GM12878 (cell line): Measurements from ENCODE around the gene SHQ1. TPM values are rescaled to one million over a fixed set of nuclear protein-coding genes. Genes with fewer than 3 reads are reported as not detected.

Experiments
- BHLHE40 ChIP-seq, 2 experiments: fragments of 450-650 bp in 1 of 2; IDR thresholded peaks; 2 replicates each; pipeline ENCODE4 v1.6.1; 2011 to 2017; ENCODE audit warnings: low read depth in 2 of 2, borderline replicate concordance in 1 of 2, improper control_type of control experiment in 1 of 2, low read length in 1 of 2, mild to moderate bottlenecking in 1 of 2
- CHD2 ChIP-seq: IDR thresholded peaks from 2 replicates; pipeline ENCODE4 v1.6.1; 2011; ENCODE audit warnings: low read depth, low read length, improper control_type of control experiment, borderline replicate concordance
- CREB1 ChIP-seq: IDR thresholded peaks from 2 replicates; pipeline ENCODE4 v1.6.1; 2012; ENCODE audit warnings: low read depth, mild to moderate bottlenecking, inconsistent platforms
- EED ChIP-seq: sonication (generic); IDR thresholded peaks from 2 replicates; pipeline ENCODE4 v1.6.1; 2016; ENCODE audit warnings: antibody characterized with exemption, low read depth
- EGR1 ChIP-seq, 2 experiments: IDR thresholded peaks; 1 replicate in 1 of 2; 2 replicates in 1 of 2; pipeline ENCODE4 v1.6.1; 2011 to 2012; ENCODE audit warnings: low read depth in 2 of 2, low read length in 2 of 2, borderline replicate concordance in 1 of 2, mild to moderate bottlenecking in 1 of 2, moderate library complexity in 1 of 2
- FOXM1 ChIP-seq: IDR thresholded peaks from 2 replicates; pipeline ENCODE4 v1.6.1; 2012; ENCODE audit warnings: low read depth, mild to moderate bottlenecking, inconsistent platforms, low read length, moderate library complexity
- HCFC1 ChIP-seq: fragments of 150-350 bp; IDR thresholded peaks from 2 replicates; pipeline ENCODE4 v1.6.1; 2014; ENCODE audit warnings: low read length
- IRF4 ChIP-seq: IDR thresholded peaks from 2 replicates; pipeline ENCODE4 v1.6.1; 2011; ENCODE audit warnings: low read depth, low read length
- JUND ChIP-seq: IDR thresholded peaks from 2 replicates; pipeline ENCODE4 v1.6.1; 2012; ENCODE audit warnings: low read depth, mild to moderate bottlenecking, low read length, improper control_type of control experiment, moderate library complexity
- MEF2B ChIP-seq: fragments of 450-650 bp; IDR thresholded peaks from 2 replicates; pipeline ENCODE4 v1.6.1; 2018; ENCODE audit warnings: mild to moderate bottlenecking, moderate library complexity; ENCODE audit not compliant: partially characterized antibody, poor library complexity, severe bottlenecking
- NR2C1 ChIP-seq: fragments of 450-650 bp; IDR thresholded peaks from 2 replicates; pipeline ENCODE4 v1.6.1; 2017; ENCODE audit warnings: antibody characterized with exemption, mild to moderate bottlenecking, moderate library complexity
- NRF1 ChIP-seq: conservative IDR thresholded peaks from 2 replicates; pipeline ENCODE4 v1.6.1; 2011; ENCODE audit warnings: mild to moderate bottlenecking, low read depth, low read length, improper control_type of control experiment
- PAX8 ChIP-seq: fragments of 450-650 bp; IDR thresholded peaks from 2 replicates; pipeline ENCODE4 v1.6.1; 2017; ENCODE audit warnings: mild to moderate bottlenecking, moderate library complexity
- SPI1 ChIP-seq: IDR thresholded peaks from 2 replicates; pipeline ENCODE4 v1.6.1; 2011; ENCODE audit warnings: low read depth, mild to moderate bottlenecking, low read length, moderate library complexity, borderline replicate concordance; ENCODE audit not compliant: insufficient read depth
- SUZ12 ChIP-seq: fragments of 200-600 bp; sonication (generic); IDR thresholded peaks from one replicate; pipeline ENCODE4 v1.6.1; 2018; ENCODE audit warnings: antibody characterized with exemption, mild to moderate bottlenecking; ENCODE audit not compliant: unreplicated experiment
- ZBED1 ChIP-seq: IDR thresholded peaks from 2 replicates; pipeline ENCODE4 v1.6.1; 2016; ENCODE audit warnings: borderline replicate concordance
- ZNF274 ChIP-seq: IDR thresholded peaks from one replicate; pipeline ENCODE4 v1.8.0; 2011; ENCODE audit not compliant: insufficient read length, insufficient read depth
- ZNF384 ChIP-seq: IDR thresholded peaks from 2 replicates; pipeline ENCODE4 v1.6.1; 2012; ENCODE audit warnings: low read depth, mild to moderate bottlenecking, low read length, improper control_type of control experiment, borderline replicate concordance
- polyA plus RNA-seq, 11 experiments: library from polyadenylated mRNA; depleted of rRNA in 4 of 11; unstranded in 6 of 11; stranded (reverse) in 5 of 11; fragments of >200 nt; fragmentation: Nextera tagmentation in 4 of 11; fragmentation: Illumina TruSeq in 1 of 11; extraction: Ambion mirVana in 4 of 11; extraction: Trizol in 1 of 11; gene quantifications; 1 replicate in 1 of 11; 2 replicates in 10 of 11; pipeline versions ENCODE4 v1.2.1 to v1.2.3, GENCODE V29; 2011 to 2016; ENCODE audit warnings: inconsistent platforms in 2 of 11, missing spikeins in 2 of 11, low read depth in 1 of 11
- total RNA-seq, 4 experiments: library from RNA; depleted of rRNA in 3 of 4; stranded (reverse); fragments of >200 nt in 3 of 4; fragmentation: Illumina TruSeq in 1 of 4; extraction: Trizol in 1 of 4; gene quantifications; 2 replicates each; pipeline versions ENCODE4 v1.2.1 to v1.2.3, GENCODE V29; 2013 to 2021
- TF ChIP-seq, protein P1 (sequence below): IDR thresholded peaks from 2 replicates; pipeline ENCODE4 v1.6.1; 2012; ENCODE audit warnings: low read depth, low read length, improper control_type of control experiment
- TF ChIP-seq, protein P2 (sequence below): fragments of 450-650 bp; IDR thresholded peaks from 2 replicates; pipeline ENCODE4 v1.6.1; 2014; ENCODE audit warnings: mild to moderate bottlenecking
- TF ChIP-seq, protein P3 (sequence below): IDR thresholded peaks from 2 replicates; pipeline ENCODE4 v1.6.1; 2012; ENCODE audit warnings: low read depth, low read length, improper control_type of control experiment
- TF ChIP-seq, protein P4 (sequence below): fragments of 150-350 bp; IDR thresholded peaks from 2 replicates; pipeline ENCODE4 v1.6.1; 2014; ENCODE audit warnings: mild to moderate bottlenecking, low read depth, low read length

SHQ1 gene
- total and polyA plus RNA-seq, 10 of the 15 experiments (the other 5 are each of a cell fraction or from before 2014, with no cell fraction given): 12.6 to 51.7 (median 24.5) TPM

DNA sequence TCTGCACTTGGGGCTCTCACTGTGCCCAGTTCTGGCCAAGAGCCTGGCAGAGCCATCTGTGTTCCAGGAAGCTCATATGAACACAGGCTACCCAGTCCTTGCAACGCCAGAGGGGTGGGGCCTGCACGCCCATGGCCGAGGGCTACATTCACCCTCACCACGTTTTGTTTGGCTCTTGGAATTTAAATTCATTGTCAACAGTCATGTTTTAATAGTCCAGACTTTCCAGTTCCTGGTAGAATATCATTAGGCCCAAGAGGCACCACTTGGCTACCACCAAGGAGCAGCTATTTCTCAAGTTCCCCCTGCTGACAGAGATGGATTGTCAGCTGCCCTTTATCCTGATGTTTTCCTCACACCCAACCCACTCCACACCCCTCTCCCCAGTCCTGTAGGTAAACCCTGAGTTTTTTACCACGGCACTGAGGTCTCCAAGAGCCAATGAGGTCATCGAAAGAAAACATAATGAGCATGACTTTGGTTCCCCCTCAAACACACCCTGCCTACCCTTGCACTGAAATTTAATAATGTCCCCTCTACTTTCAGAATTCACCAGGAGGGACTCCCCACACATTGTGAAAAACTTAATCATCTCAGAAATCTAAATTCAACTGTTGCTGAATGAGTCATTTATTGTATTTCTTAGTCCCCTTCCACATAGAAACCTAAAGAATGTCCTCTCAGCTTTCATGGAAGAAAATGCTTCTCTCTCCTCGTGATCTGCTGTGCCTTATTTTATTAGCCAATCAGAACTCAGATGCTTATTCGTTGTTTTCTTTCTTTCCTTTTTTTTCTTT, 125.1 kb downstream of the SHQ1 start (continued):
- TF ChIP-seq BHLHE40 (IDR thresholded peaks at IDR 0.05; ENCODE audit: borderline replicate concordance in 1 of 2, low read depth in 2 of 2, low read length in 1 of 2) (peak in 1 of 2 experiments; percentile 49; a peak in 1 of 4 replicates), CHD2 (no peak), NR2C1 (no peak), EED (peak; percentile 65), IRF4 (no peak), ZNF274 (no peak), PAX8 (no peak), FOXM1 (no peak; the same call in 1 of the 2 replicates), CREB1 (no peak), JUND (0 out of 2 replicates have a peak, but pooled peaks have one; percentile 30), MEF2B (peak; percentile 16), EGR1 (IDR thresholded peaks at IDR 0.05; ENCODE audit: borderline replicate concordance in 1 of 2, low read depth in 2 of 2, low read length in 2 of 2) (no peak), NRF1 (no peak), ZNF384 (peak; percentile 57; the same call in 1 of the 2 replicates), HCFC1 (no peak), SUZ12 (no peak), SPI1 (no peak), ZBED1 (no peak)
- TF ChIP-seq, protein P1, sequence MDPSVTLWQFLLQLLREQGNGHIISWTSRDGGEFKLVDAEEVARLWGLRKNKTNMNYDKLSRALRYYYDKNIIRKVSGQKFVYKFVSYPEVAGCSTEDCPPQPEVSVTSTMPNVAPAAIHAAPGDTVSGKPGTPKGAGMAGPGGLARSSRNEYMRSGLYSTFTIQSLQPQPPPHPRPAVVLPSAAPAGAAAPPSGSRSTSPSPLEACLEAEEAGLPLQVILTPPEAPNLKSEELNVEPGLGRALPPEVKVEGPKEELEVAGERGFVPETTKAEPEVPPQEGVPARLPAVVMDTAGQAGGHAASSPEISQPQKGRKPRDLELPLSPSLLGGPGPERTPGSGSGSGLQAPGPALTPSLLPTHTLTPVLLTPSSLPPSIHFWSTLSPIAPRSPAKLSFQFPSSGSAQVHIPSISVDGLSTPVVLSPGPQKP: no peak
- TF ChIP-seq, protein P2, sequence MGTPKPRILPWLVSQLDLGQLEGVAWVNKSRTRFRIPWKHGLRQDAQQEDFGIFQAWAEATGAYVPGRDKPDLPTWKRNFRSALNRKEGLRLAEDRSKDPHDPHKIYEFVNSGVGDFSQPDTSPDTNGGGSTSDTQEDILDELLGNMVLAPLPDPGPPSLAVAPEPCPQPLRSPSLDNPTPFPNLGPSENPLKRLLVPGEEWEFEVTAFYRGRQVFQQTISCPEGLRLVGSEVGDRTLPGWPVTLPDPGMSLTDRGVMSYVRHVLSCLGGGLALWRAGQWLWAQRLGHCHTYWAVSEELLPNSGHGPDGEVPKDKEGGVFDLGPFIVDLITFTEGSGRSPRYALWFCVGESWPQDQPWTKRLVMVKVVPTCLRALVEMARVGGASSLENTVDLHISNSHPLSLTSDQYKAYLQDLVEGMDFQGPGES: no peak
- TF ChIP-seq, protein P3, sequence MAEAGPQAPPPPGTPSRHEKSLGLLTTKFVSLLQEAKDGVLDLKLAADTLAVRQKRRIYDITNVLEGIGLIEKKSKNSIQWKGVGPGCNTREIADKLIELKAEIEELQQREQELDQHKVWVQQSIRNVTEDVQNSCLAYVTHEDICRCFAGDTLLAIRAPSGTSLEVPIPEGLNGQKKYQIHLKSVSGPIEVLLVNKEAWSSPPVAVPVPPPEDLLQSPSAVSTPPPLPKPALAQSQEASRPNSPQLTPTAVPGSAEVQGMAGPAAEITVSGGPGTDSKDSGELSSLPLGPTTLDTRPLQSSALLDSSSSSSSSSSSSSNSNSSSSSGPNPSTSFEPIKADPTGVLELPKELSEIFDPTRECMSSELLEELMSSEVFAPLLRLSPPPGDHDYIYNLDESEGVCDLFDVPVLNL: no peak
- TF ChIP-seq, protein P4, sequence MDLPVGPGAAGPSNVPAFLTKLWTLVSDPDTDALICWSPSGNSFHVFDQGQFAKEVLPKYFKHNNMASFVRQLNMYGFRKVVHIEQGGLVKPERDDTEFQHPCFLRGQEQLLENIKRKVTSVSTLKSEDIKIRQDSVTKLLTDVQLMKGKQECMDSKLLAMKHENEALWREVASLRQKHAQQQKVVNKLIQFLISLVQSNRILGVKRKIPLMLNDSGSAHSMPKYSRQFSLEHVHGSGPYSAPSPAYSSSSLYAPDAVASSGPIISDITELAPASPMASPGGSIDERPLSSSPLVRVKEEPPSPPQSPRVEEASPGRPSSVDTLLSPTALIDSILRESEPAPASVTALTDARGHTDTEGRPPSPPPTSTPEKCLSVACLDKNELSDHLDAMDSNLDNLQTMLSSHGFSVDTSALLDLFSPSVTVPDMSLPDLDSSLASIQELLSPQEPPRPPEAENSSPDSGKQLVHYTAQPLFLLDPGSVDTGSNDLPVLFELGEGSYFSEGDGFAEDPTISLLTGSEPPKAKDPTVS: no peak
